Endothelial cell (in vitro differentiated cells): ENCODE data around the gene CLEC5A. TPM values are rescaled to one million over a fixed set of nuclear protein-coding genes. Genes with fewer than 3 reads are reported as not detected.

Experiments
- DNase-seq: peaks from one replicate; pipeline ENCODE4 v3.0.0; 2021; ENCODE audit warnings: low spot score
- H3K27ac Mint-ChIP-seq: one replicate; pipeline ENCODE4 v1.8.0; 2021; ENCODE audit warnings: mixed read lengths, inconsistent platforms; ENCODE audit not compliant: unreplicated experiment
- H3K27me3 Mint-ChIP-seq: one replicate; pipeline ENCODE4 v1.8.0; 2021; ENCODE audit warnings: mild to moderate bottlenecking, moderate library complexity, mixed read lengths, inconsistent platforms; ENCODE audit not compliant: unreplicated experiment
- H3K36me3 Mint-ChIP-seq: one replicate; pipeline ENCODE4 v1.8.0; 2021; ENCODE audit warnings: mild to moderate bottlenecking, low read depth, mixed read lengths, inconsistent platforms; ENCODE audit not compliant: unreplicated experiment
- H3K4me1 Mint-ChIP-seq: one replicate; pipeline ENCODE4 v1.8.0; 2021; ENCODE audit warnings: mild to moderate bottlenecking, mixed read lengths, inconsistent platforms; ENCODE audit not compliant: unreplicated experiment
- H3K4me3 Mint-ChIP-seq: one replicate; pipeline ENCODE4 v1.8.0; 2021; ENCODE audit warnings: mild to moderate bottlenecking, mixed read lengths, inconsistent platforms; ENCODE audit not compliant: unreplicated experiment
- H3K9me3 Mint-ChIP-seq: one replicate; pipeline ENCODE4 v1.8.0; 2021; ENCODE audit warnings: mixed read lengths, inconsistent platforms; ENCODE audit not compliant: unreplicated experiment
- CTCF ChIP-seq: fragments of 200-600 bp; sonication (generic); IDR thresholded peaks from one replicate; pipeline ENCODE4 v1.5.0; 2021; ENCODE audit warnings: antibody characterized with exemption; ENCODE audit not compliant: unreplicated experiment
- long read RNA-seq: library from polyadenylated mRNA; unstranded; transcript quantifications from one replicate; pipeline ENCODE4 v2.0.0, GENCODE V29; 2020; ENCODE audit not compliant: unreplicated experiment
- total RNA-seq: library from RNA; stranded (reverse); fragmentation: NEBNext Ultra II Directional; extraction: Animal tissue kit (Norgen Biotek cat#: 25700); gene quantifications from one replicate; pipeline ENCODE4 v1.2.1, GENCODE V29; 2021; ENCODE audit not compliant: unreplicated experiment

Gene CLEC5A
- not detected for total RNA-seq
- long read RNA-seq: 0 reads

- H3K36me3 Mint-ChIP-seq: no peaks in the 10 kb centered on the region
- DNase-seq: no peak
- H3K27ac Mint-ChIP-seq: no peak within 1 kb of the TSS
- H3K4me1 Mint-ChIP-seq: no peaks in the 10 kb centered on the region
- H3K27me3 Mint-ChIP-seq: no peaks in the 10 kb centered on the region
- H3K4me3 Mint-ChIP-seq: no peak within 1 kb of the TSS
- H3K9me3 Mint-ChIP-seq: no peaks in the 10 kb centered on the region
- no peak for TF ChIP-seq CTCF
These were observed at the start of gene CLEC5A for GRCh38 chr7:141946796-141947195. Gene CLEC5A (minus strand): TSS chr7:141946974. CDS start chr7:141946292, 682 bp downstream.

- no peak for TF ChIP-seq CTCF
- H3K4me1 Mint-ChIP-seq: peaks cover 15% of the 10 kb centered on the region
- no peak overlapping the region for H3K27ac Mint-ChIP-seq
- H3K27me3 Mint-ChIP-seq: peaks cover 3% of the 10 kb centered on the region
- DNase-seq: no peak
- no peak overlapping the region for H3K4me3 Mint-ChIP-seq
- H3K36me3 Mint-ChIP-seq: no peaks in the 10 kb centered on the region
- no peaks in the 10 kb centered on the region for H3K9me3 Mint-ChIP-seq
These were observed 46.6 kb upstream of the CLEC5A start for GRCh38 chr7:141993354-141993753.

- H3K4me1 Mint-ChIP-seq: peaks cover 15% of the 10 kb centered on the region
- no peak for TF ChIP-seq CTCF
- no peak overlapping the region for H3K4me3 Mint-ChIP-seq
- H3K36me3 Mint-ChIP-seq: no peaks in the 10 kb centered on the region
- no peak for DNase-seq
- no peaks in the 10 kb centered on the region for H3K9me3 Mint-ChIP-seq
- peaks cover 1% of the 10 kb centered on the region for H3K27me3 Mint-ChIP-seq
- H3K27ac Mint-ChIP-seq: no peak overlapping the region
These were observed 45.9 kb upstream of the CLEC5A start for GRCh38 chr7:141992688-141993087.

GRCh38 chr7:141992156-141992555 is 45.4 kb upstream of the CLEC5A start:
- Mint-ChIP-seq H3K27ac (no peak overlapping the region), H3K4me3 (no peak overlapping the region), H3K4me1 (peaks cover 15% of the 10 kb centered on the region), H3K9me3 (no peaks in the 10 kb centered on the region), H3K36me3 (no peaks in the 10 kb centered on the region), H3K27me3 (peaks cover 1% of the 10 kb centered on the region)
- TF ChIP-seq CTCF: no peak
- no peak for DNase-seq

- no peak for TF ChIP-seq CTCF
- H3K4me3 Mint-ChIP-seq: no peak overlapping the region
- H3K9me3 Mint-ChIP-seq: no peaks in the 10 kb centered on the region
- no peak for DNase-seq
- H3K27ac Mint-ChIP-seq: no peak overlapping the region
- H3K36me3 Mint-ChIP-seq: no peaks in the 10 kb centered on the region
- peaks cover 15% of the 10 kb centered on the region for H3K4me1 Mint-ChIP-seq
- H3K27me3 Mint-ChIP-seq: peaks cover 3% of the 10 kb centered on the region
These were observed 44.4 kb upstream of the CLEC5A start for GRCh38 chr7:141991140-141991539.
